GM12878 (cell line): Measurements from ENCODE around the gene KLHL22. TPM values are rescaled to one million over a fixed set of nuclear protein-coding genes. Genes with fewer than 3 reads are reported as not detected.

Source experiments
- ATAC-seq: fragments of 200-7000 bp; cut with Tn5 transposase; 3 replicates; pipeline ENCODE4 v1.9.1; 2020; ENCODE audit warnings: mild to moderate bottlenecking, moderate library complexity
- BruUV-seq: library from RNA; stranded (reverse); fragments of 400-500 nt; replicated peaks from 2 replicates; lab custom pipeline; 2021; lab: Mats Ljungman, UMichigan
- CTCF ChIA-PET: fragments of 300-600 bp; sonication (Branson Sonifier 250); formaldehyde crosslinking; extraction: SDS; loops from one replicate; lab custom pipeline; 2021; ENCODE audit warnings: inconsistent platforms; lab: Yijun Ruan, JAX
- POLR2A ChIA-PET: fragments of 350-600 bp; formaldehyde crosslinking; extraction: SDS; loops from one replicate; lab custom pipeline; 2021; ENCODE audit warnings: inconsistent platforms; lab: Charles Lee
- RAD21 ChIA-PET: fragments of 300-600 bp; sonication (Branson Sonifier 250); formaldehyde crosslinking; loops from one replicate; lab custom pipeline; 2023; ENCODE audit warnings: antibody characterized with exemption; ENCODE audit not compliant: unreplicated experiment; lab: Charles Lee
- SMC1A ChIA-PET: fragments of 300-600 bp; sonication (Branson Sonifier 250); formaldehyde crosslinking; loops from one replicate; lab custom pipeline; 2023; ENCODE audit not compliant: unreplicated experiment, uncharacterized antibody; lab: Charles Lee
- DNase-seq: peaks from one replicate; pipeline ENCODE4 v3.0.0-alpha.2; 2011; ENCODE audit warnings: low read depth, low spot score
- FAIRE-seq: peaks from 3 replicates; lab custom pipeline; 2011; peaks lifted over from hg19 to GRCh38; lab: Jason Lieb, UNC
- H2AFZ ChIP-seq: 2 replicates; pipeline ENCODE4 v1.6.0; 2011; ENCODE audit warnings: low read depth, low read length, control low read depth; ENCODE audit not compliant: control insufficient read depth
- H3K27ac ChIP-seq: 2 replicates; pipeline ENCODE4 v1.5.1; 2011; ENCODE audit warnings: control low read depth; ENCODE audit not compliant: control insufficient read depth, insufficient read depth
- H3K27me3 ChIP-seq, 2 experiments: replicated peaks in 1 of 2; 2 replicates each; pipeline versions ENCODE4 v1.6.0 to v1.6.1; 2011; ENCODE audit warnings: low read length in 1 of 2; ENCODE audit not compliant: control insufficient read depth in 2 of 2, insufficient read depth in 2 of 2
- H3K36me3 ChIP-seq, 2 experiments: 2 replicates each; pipeline ENCODE4 v1.5.1; 2011; ENCODE audit warnings: low read length in 1 of 2; ENCODE audit not compliant: control insufficient read depth in 2 of 2, insufficient read depth in 2 of 2
- H3K4me1 ChIP-seq: 2 replicates; pipeline ENCODE4 v1.6.1; 2011; ENCODE audit warnings: mild to moderate bottlenecking, low read length, moderate library complexity, mixed read lengths; ENCODE audit not compliant: control insufficient read depth, insufficient read depth
- H3K4me2 ChIP-seq: 2 replicates; pipeline ENCODE4 v1.6.0; 2011; ENCODE audit warnings: control low read depth; ENCODE audit not compliant: control insufficient read depth, insufficient read depth
- H3K4me3 ChIP-seq: fragments of 200-600 bp; sonication (generic); 2 replicates; pipeline ENCODE4 v1.5.1; 2016
- H3K79me2 ChIP-seq: 2 replicates; pipeline ENCODE4 v1.6.0; 2011; ENCODE audit warnings: low read length; ENCODE audit not compliant: control insufficient read depth, insufficient read depth
- H3K9ac ChIP-seq: 2 replicates; pipeline ENCODE4 v1.8.0; 2011; ENCODE audit warnings: low read length, control low read depth, mixed read lengths; ENCODE audit not compliant: control insufficient read depth, insufficient read depth
- H3K9me3 ChIP-seq: replicated peaks from 3 replicates; pipeline ENCODE4 v1.5.1; 2011; ENCODE audit warnings: mild to moderate bottlenecking, low read length; ENCODE audit not compliant: control insufficient read depth, insufficient read depth
- H4K20me1 ChIP-seq: 2 replicates; pipeline ENCODE4 v1.6.0; 2011; ENCODE audit not compliant: control insufficient read depth, insufficient read depth
- EGR1 ChIP-seq, 2 experiments: IDR thresholded peaks; 1 replicate in 1 of 2; 2 replicates in 1 of 2; pipeline ENCODE4 v1.6.1; 2011 to 2012; ENCODE audit warnings: low read depth in 2 of 2, low read length in 2 of 2, borderline replicate concordance in 1 of 2, mild to moderate bottlenecking in 1 of 2, moderate library complexity in 1 of 2
- EP300 ChIP-seq, 2 experiments: fragments of 150-350 bp in 1 of 2; IDR thresholded peaks; 2 replicates each; pipeline ENCODE4 v1.6.1; 2011 to 2012; ENCODE audit warnings: low read depth in 2 of 2, low read length in 2 of 2, borderline replicate concordance in 1 of 2, improper control_type of control experiment in 1 of 2, inconsistent platforms in 1 of 2; ENCODE audit not compliant: control insufficient read depth in 1 of 2
- ESRRA ChIP-seq: IDR thresholded peaks from 2 replicates; pipeline ENCODE4 v1.6.1; 2012; ENCODE audit warnings: mild to moderate bottlenecking, low read length, improper control_type of control experiment
- FOXK2 ChIP-seq: fragments of 450-650 bp; IDR thresholded peaks from 2 replicates; pipeline ENCODE4 v1.6.1; 2017; ENCODE audit warnings: mild to moderate bottlenecking, moderate library complexity
- JUND ChIP-seq: IDR thresholded peaks from 2 replicates; pipeline ENCODE4 v1.6.1; 2012; ENCODE audit warnings: low read depth, mild to moderate bottlenecking, low read length, improper control_type of control experiment, moderate library complexity
- POLR2AphosphoS2 ChIP-seq: IDR thresholded peaks from 2 replicates; pipeline ENCODE4 v1.6.1; 2011; ENCODE audit warnings: low read depth, mild to moderate bottlenecking, low read length, improper control_type of control experiment, moderate library complexity
- STAT3 ChIP-seq: IDR thresholded peaks from 2 replicates; pipeline ENCODE4 v1.6.1; 2011; ENCODE audit warnings: low read depth, low read length, improper control_type of control experiment
- WRNIP1 ChIP-seq: IDR thresholded peaks from 2 replicates; pipeline ENCODE4 v1.6.1; 2011; ENCODE audit warnings: low read depth, low read length, improper control_type of control experiment, borderline replicate concordance
- WGBS: methylation state at CpG from one replicate; pipeline ENCODE4 v1.1.6; 2016; ENCODE audit warnings: low lambda C conversion rate; ENCODE audit not compliant: insufficient replicate concordance, insufficient coverage; ENCODE audit errors: missing lambda C conversion rate; 5-methylcytosine and 5-hydroxymethylcytosine counted together
- in situ Hi-C: fragments of 300-500 bp; cut with MboI; formaldehyde crosslinking; loops from 9 replicates; pipeline ENCODE4 v1.14.3; 2018; ENCODE audit warnings: mixed read lengths
- intact Hi-C: fragments of 100-400 bp; cut with micrococcal nuclease; formaldehyde crosslinking; loops from one replicate; pipeline ENCODE4 v1.14.2; 2022; ENCODE audit not compliant: unreplicated experiment
- polyA plus RNA-seq, 11 experiments: library from polyadenylated mRNA; depleted of rRNA in 4 of 11; unstranded in 6 of 11; stranded (reverse) in 5 of 11; fragments of >200 nt; fragmentation: Nextera tagmentation in 4 of 11; fragmentation: Illumina TruSeq in 1 of 11; extraction: Ambion mirVana in 4 of 11; extraction: Trizol in 1 of 11; gene quantifications; 1 replicate in 1 of 11; 2 replicates in 10 of 11; pipeline versions ENCODE4 v1.2.1 to v1.2.3, GENCODE V29; 2011 to 2016; ENCODE audit warnings: inconsistent platforms in 2 of 11, missing spikeins in 2 of 11, low read depth in 1 of 11
- total RNA-seq, 4 experiments: library from RNA; depleted of rRNA in 3 of 4; stranded (reverse); fragments of >200 nt in 3 of 4; fragmentation: Illumina TruSeq in 1 of 4; extraction: Trizol in 1 of 4; gene quantifications; 2 replicates each; pipeline versions ENCODE4 v1.2.1 to v1.2.3, GENCODE V29; 2013 to 2021
- TF ChIP-seq, protein P1 (sequence below): fragments of 450-650 bp; IDR thresholded peaks from 2 replicates; pipeline ENCODE4 v1.6.1; 2017; ENCODE audit warnings: mild to moderate bottlenecking, moderate library complexity

KLHL22 gene
- total and polyA plus RNA-seq, 10 of the 15 experiments (the other 5 are each of a cell fraction or from before 2014, with no cell fraction given), result 0.06 to 22.1 (median 14.2) TPM

DNA sequence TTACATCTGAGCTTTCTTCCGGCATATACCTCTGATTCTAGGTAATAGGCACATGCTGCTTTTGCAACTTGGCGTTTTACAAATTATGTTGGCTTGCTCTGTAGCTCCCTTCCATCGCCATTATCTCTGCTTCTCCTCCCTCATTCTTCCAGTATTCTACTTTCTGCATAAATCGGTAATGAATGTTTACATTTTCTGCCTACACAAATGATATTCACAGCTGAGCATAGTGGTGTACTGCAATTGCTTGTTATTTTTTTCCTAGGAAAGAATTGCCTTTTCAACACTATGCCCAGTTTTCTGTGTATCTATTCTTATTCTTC lies 30.7 kb upstream of the KLHL22 start:
- ATAC-seq, result no peak
- BruUV-seq, result no TSS peak
- no peaks in the 10 kb centered on the region for H3K9me3 ChIP-seq
- no peak overlapping the region for H2AFZ ChIP-seq
- H3K4me3 ChIP-seq, result no peak overlapping the region
- no peak for TF ChIP-seq EGR1 (IDR thresholded peaks at IDR 0.05; ENCODE audit: borderline replicate concordance in 1 of 2, low read depth in 2 of 2, low read length in 2 of 2)
- no peak for TF ChIP-seq POLR2AphosphoS2
- TF ChIP-seq ESRRA, result no peak
- TF ChIP-seq, protein P1, sequence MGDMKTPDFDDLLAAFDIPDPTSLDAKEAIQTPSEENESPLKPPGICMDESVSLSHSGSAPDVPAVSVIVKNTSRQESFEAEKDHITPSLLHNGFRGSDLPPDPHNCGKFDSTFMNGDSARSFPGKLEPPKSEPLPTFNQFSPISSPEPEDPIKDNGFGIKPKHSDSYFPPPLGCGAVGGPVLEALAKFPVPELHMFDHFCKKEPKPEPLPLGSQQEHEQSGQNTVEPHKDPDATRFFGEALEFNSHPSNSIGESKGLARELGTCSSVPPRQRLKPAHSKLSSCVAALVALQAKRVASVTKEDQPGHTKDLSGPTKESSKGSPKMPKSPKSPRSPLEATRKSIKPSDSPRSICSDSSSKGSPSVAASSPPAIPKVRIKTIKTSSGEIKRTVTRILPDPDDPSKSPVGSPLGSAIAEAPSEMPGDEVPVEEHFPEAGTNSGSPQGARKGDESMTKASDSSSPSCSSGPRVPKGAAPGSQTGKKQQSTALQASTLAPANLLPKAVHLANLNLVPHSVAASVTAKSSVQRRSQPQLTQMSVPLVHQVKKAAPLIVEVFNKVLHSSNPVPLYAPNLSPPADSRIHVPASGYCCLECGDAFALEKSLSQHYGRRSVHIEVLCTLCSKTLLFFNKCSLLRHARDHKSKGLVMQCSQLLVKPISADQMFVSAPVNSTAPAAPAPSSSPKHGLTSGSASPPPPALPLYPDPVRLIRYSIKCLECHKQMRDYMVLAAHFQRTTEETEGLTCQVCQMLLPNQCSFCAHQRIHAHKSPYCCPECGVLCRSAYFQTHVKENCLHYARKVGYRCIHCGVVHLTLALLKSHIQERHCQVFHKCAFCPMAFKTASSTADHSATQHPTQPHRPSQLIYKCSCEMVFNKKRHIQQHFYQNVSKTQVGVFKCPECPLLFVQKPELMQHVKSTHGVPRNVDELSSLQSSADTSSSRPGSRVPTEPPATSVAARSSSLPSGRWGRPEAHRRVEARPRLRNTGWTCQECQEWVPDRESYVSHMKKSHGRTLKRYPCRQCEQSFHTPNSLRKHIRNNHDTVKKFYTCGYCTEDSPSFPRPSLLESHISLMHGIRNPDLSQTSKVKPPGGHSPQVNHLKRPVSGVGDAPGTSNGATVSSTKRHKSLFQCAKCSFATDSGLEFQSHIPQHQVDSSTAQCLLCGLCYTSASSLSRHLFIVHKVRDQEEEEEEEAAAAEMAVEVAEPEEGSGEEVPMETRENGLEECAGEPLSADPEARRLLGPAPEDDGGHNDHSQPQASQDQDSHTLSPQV, result no peak
- TF ChIP-seq JUND, result no peak
- no peak for TF ChIP-seq STAT3
- no peak for TF ChIP-seq WRNIP1
- TF ChIP-seq FOXK2, result no peak
- no peak for TF ChIP-seq EP300 (IDR thresholded peaks at IDR 0.05; ENCODE audit: borderline replicate concordance in 1 of 2, control insufficient read depth in 1 of 2, low read depth in 2 of 2, low read length in 2 of 2)
- TF ChIP-seq, all 136 proteins: peak for 0
- Histone ChIP-seq H3K36me3 (peaks cover 15 to 19% of the 10 kb centered on the region in 2 experiments; a peak in 3 of 4 replicates), H3K4me1 (peaks cover 24% of the 10 kb centered on the region), H3K27ac (no peak overlapping the region), H4K20me1 (peaks cover 13% of the 10 kb centered on the region), H3K27me3 (no peaks in the 10 kb centered on the region), H3K9ac (no peak overlapping the region), H3K79me2 (peaks cover 74% of the 10 kb centered on the region), H3K4me2 (no peak overlapping the region)
- intact Hi-C loops (no loop called here), in situ Hi-C loops (no loop called here)
- ChIA-PET RAD21 (no interaction called here), POLR2A (no interaction called here), CTCF (interaction anchor here (1.2 kb wide), 1 partner anchor 12 kb away, joined by 3 read pairs; no protein-coding TSS in a partner anchor), SMC1A (interaction anchor here (1.1 to 1.7 kb wide), 2 partner anchors 14 to 18 kb away, joined by 3 to 4 read pairs; partner anchors contain the start of gene MED15)
- DNase-seq (no peak), FAIRE-seq (no peak)
- 94% methylated on average over 4 of the region's 4 CpGs for WGBS
